Measurements from ENCODE around the gene LHX3.

GRCh38 chr9:136198605-136199083 is 6.3 kb downstream of the LHX3 start:
- TF ChIP-seq EP300 (IDR thresholded peaks at IDR 0.05; ENCODE audit: borderline replicate concordance) (no peak), CREB1 (IDR thresholded peaks at IDR 0.05; ENCODE audit: low read depth) (no peak), CEBPB (IDR thresholded peaks at IDR 0.05) (no peak), ZBTB7A (IDR thresholded peaks at IDR 0.05; ENCODE audit: low read depth) (no peak), YY1 (IDR thresholded peaks at IDR 0.05; ENCODE audit: low read depth) (no peak), MAX (IDR thresholded peaks at IDR 0.05) (no peak), TAF1 (IDR thresholded peaks at IDR 0.05; ENCODE audit: low read depth) (no peak), FOXM1 (IDR thresholded peaks at IDR 0.05; ENCODE audit: borderline replicate concordance, low read depth) (no peak), TCF12 (IDR thresholded peaks at IDR 0.05; ENCODE audit: low read depth) (no peak)

All from Ishikawa (cell line).